Cardiac ventricle fibroblast (primary cell): ENCODE results near the gene FBXO33. TPM values are rescaled to one million over a fixed set of nuclear protein-coding genes. Genes with fewer than 3 reads are reported as not detected.

Experiments
- total RNA-seq: library from RNA; depleted of rRNA; stranded (reverse); fragments of >200 nt; gene quantifications from 2 replicates; pipeline ENCODE4 v1.2.3, GENCODE V29; 2015

Gene FBXO33, protein sequence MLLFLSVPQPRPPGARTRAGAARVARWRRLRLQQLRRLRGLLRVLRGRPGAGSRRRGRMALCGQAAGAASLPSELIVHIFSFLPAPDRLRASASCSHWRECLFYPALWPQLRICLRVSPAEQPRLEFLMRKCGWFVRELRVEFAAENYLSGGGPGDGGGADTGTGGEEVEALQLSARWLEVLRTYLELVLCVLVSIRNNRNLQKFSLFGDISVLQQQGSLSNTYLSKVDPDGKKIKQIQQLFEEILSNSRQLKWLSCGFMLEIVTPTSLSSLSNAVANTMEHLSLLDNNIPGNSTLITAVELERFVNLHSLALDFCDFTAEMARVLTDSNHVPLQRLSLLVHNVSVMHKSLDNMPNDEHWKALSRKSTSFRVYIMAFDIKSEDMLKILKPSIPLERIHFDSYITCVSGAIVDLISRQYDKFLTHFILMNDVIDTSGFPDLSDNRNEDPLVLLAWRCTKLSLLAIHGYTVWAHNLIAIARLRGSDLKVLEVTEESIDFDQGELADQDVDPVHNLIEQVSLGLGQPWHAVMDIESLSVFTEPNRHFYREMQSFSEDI
- 6.9 and 9.7 TPM in 2 replicates for total RNA-seq

GRCh38 chr14:39432179-39432618 is at the start of gene FBXO33:
TSS of gene FBXO33 (minus strand) at chr14:39432433. CDS start at chr14:39432162, 271 bp downstream.

Other genes with a start within 250 kb of the FBXO33 start
- 11.6 and 13.5 TPM in 2 replicates for gene MIA2, start 198.5 kb downstream of the FBXO33 start, total RNA-seq